HG03175 (cell line): Measurements from ENCODE around the gene MAPK13.
"Not testable (repeated sequence)": the region's sequence is repeated elsewhere in the genome, so short reads cannot be mapped to it uniquely, and the experiment has no call there.

Experiments used
- ATAC-seq: cut with Tn5 transposase; IDR thresholded peaks from one replicate; pipeline ENCODE4 v1.9.1; 2021; ENCODE audit warnings: mild to moderate bottlenecking, moderate library complexity; ENCODE audit not compliant: unreplicated experiment

MAPK13 gene

GRCh38 chr6:36114798-36115408, 15.4 kb upstream of the MAPK13 start:
- ATAC-seq: peak; percentile 61

DNA sequence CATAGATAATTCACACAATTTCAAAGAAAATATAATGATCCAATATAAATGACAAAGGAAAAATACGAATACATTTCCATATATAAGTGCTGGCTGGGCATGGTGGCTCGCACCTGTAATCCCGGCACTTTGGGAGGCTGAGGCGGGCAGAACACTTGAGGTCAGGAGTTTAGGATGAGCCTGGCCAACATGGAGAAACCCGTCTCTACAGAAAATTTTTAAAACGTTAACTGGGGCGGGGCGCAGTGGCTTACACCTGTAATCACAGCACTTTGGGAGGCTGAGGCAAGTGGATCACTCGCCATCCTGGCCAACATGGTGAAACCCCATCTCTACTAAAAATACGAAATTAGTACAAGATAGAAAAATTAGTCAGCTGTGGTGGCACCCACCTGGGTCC, 14.9 kb upstream of the MAPK13 start:
- ATAC-seq: no peak

GRCh38 chr6:36116066-36116864, 14.0 kb upstream of the MAPK13 start:
- no peak for ATAC-seq

- no peak for ATAC-seq
Measured at GRCh38 chr6:36116943-36117342, 13.4 kb upstream of the MAPK13 start.

GRCh38 chr6:36117658-36118549, 12.4 kb upstream of the MAPK13 start:
- ATAC-seq: no peak

- no peak for ATAC-seq
Measured at GRCh38 chr6:36118550-36119107, 11.7 kb upstream of the MAPK13 start.

GRCh38 chr6:36119209-36119608, 11.1 kb upstream of the MAPK13 start:
- no peak for ATAC-seq

DNA sequence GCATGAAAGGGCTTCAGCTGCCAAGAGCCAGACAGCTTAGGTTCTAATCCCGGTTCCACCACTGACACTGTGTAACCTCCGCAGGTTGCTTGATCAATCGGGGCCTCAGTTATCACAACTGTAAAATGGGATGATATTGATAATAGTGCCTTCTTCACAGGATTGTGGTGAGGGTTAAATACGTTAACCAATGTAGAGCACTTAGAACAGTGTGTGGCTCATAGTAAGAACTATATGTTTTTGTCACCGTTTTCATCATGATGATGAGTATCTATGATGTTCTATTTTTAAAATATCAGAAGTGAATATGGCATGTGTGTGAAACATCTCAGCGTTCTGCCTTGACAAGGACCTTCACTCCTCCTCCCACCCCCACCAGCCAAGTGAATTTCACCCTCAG, 10.3 kb upstream of the MAPK13 start:
- ATAC-seq: no peak

- ATAC-seq: peak; percentile 45
Measured at GRCh38 chr6:36120539-36120938, 9.8 kb upstream of the MAPK13 start.

GRCh38 chr6:36120979-36121786, 9.1 kb upstream of the MAPK13 start:
- no peak for ATAC-seq

GRCh38 chr6:36121787-36122494, 8.4 kb upstream of the MAPK13 start:
- ATAC-seq: no peak

DNA sequence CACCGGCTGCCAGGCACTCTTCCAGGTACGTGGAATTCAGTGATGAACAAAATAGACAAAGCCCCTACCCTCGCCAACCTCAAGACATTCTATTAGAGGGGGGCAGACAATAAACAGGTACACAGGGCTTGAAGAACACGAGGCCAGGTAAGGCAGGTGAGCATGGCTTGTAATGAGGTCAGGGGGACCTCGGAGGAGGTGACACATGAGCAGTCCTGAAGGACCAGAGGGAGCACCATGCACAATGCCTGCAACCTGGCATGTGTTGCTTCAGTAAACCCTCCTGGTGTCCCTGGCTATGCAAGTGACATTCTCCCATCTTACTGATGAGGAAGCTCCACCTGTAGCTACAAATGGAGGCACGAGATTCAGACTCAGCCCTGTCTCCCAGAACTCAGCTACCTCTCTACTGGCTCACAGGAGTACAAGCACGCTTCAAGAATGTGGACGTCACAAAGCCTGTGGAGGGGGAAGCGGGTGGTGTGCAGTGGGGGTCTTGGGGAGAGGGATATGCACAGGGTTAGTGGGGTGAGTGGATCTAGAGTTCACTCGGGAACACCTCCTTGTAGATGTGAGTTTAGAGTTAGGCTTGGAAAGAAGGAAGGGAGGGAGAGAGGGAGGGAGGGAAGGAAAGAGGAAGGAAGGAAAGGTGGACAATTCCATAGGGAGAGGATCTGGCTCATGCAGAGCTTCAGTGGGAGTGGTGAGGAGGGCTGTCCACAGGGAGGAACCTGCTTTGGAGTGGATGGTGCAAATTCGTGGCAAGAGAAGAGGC, 7.6 kb upstream of the MAPK13 start:
- ATAC-seq: no peak

DNA sequence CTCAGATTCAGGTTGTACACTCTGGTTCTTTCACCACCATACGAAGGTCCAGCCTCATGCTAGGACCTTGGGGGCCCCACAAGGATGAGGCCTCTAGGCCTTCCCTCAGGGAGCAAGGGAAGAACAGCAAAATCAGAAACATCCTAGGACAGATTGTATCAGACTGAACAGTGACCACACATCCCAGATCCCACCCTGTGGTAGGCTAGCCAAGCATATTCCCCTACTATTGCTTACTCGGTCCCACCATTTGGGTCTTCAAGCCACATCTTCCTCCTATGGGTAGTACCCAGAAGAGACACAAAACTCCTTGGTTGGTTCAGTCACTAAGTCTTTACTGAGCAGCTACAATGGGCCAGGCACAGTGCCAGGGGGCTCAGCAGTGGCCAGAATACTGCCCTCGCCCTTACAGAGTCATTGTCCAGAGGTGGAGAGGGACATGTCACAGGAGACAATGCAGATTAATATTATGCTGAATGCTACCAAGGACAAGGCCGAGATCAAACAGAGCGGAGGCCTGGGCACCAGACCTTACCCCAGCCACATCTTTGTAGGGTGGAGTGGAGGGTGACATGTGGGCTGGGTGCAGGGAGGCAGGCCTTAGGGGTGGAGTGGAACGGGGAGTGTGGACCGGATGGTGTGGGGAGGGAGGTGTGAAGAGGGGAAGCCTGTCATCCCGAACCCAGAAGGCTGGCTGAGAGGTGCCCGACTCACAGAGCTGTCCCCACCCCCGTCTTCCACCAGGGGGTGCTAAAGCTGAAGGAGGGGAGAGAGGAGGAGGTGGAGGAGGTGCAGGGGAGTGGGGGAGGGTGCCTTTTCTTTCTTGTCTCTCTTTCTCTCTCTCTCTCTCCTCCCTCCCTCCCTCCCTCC, 6.8 kb upstream of the MAPK13 start:
- ATAC-seq: peak; percentile 73

DNA sequence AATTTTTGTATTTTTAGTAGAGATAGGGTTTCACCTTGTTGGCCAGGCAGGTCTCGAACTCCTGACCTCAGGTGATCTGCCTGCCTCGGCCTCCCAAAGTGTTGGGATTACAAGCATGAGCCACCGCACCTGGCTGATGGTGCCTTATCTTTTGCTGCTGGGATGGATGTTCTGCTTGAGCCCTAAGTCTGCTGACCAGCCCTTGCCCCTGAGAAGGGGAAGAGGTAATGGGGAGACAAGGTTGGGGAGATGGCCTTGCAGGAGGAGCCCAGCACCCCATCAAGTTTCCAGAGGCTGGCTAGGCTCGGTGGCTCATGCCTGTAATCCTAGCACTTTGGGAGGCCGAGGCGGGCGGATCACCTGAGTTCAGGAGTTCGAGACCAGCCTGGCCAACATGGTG, 6.0 kb upstream of the MAPK13 start:
- not testable (repeated sequence) for ATAC-seq

DNA sequence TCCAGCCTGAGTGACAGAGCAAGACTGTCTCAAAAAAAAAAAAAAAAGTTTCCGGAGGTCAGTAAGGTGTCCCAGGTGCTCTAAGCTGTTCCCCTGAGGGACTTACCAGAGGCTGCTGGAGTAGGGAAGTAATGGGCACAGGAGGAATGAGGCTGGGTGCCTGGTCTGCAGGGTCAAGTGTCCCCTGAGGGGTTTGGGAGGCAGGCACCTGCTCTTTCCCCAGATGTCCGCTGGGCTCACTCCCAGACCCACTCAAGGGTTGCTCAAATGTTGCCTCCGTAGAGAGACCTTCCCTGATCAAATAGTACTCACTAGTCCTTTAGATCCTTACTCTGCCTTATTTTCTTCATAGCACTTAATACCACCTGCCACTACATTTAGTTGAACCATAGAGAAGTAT, 5.4 kb upstream of the MAPK13 start:
- ATAC-seq: no peak

GRCh38 chr6:36125575-36125974, 4.7 kb upstream of the MAPK13 start:
- no peak for ATAC-seq

GRCh38 chr6:36126121-36126520, 4.2 kb upstream of the MAPK13 start:
- ATAC-seq: no peak
